ENCODE data around the gene MEGF11. TPM values are rescaled to one million over a fixed set of nuclear protein-coding genes. Genes with fewer than 3 reads are reported as not detected.

The MEGF11 gene
- total and polyA plus RNA-seq, 4 donors, result 0.16 to 1.5 (median 0.50) TPM

- Histone ChIP-seq H3K4me1 (ENCODE audit: control insufficient read depth in 5 of 5, insufficient read depth in 5 of 5, low read length in 5 of 5) (no peaks in the 10 kb centered on the region), H3K27me3 (ENCODE audit: control insufficient read depth in 3 of 3, insufficient read depth in 3 of 3, low read length in 2 of 3) (no peaks in the 10 kb centered on the region), H3K27ac (ENCODE audit: low read depth in 1 of 2, low read length in 1 of 2) (no peak overlapping the region), H3K9ac (ENCODE audit: insufficient read depth in 1 of 2, low read length in 2 of 2) (no peak overlapping the region), H3K9me3 (ENCODE audit: control insufficient read depth in 4 of 4, insufficient read depth in 3 of 4, low read length in 3 of 4) (peaks cover 0 to 2% (median 0%) of the 10 kb centered on the region in 4 donors), H3K4me3 (no peak overlapping the region), H3K36me3 (ENCODE audit: control insufficient read depth in 4 of 4, insufficient read depth in 4 of 4, low read length in 4 of 4) (no peaks in the 10 kb centered on the region)
- 65 to 74% methylated on average over 8 of the region's 8 CpGs for WGBS, 2 donors
- DNase-seq, result no peak
- TF ChIP-seq CTCF (IDR thresholded peaks at IDR 0.05; ENCODE audit: control extremely low read depth, extremely low read depth), result no peak
- ATAC-seq (ENCODE audit: insufficient read depth, low FRiP score), result no peak
These were observed 238.8 kb downstream of the MEGF11 start for GRCh38 chr15:66014635-66015182.

- Histone ChIP-seq H3K4me1 (ENCODE audit: control insufficient read depth in 5 of 5, insufficient read depth in 5 of 5, low read length in 5 of 5) (no peaks in the 10 kb centered on the region), H3K9ac (ENCODE audit: insufficient read depth in 1 of 2, low read length in 2 of 2) (no peak overlapping the region), H3K4me3 (no peak overlapping the region), H3K27ac (ENCODE audit: low read depth in 1 of 2, low read length in 1 of 2) (no peak overlapping the region), H3K36me3 (ENCODE audit: control insufficient read depth in 4 of 4, insufficient read depth in 4 of 4, low read length in 4 of 4) (no peaks in the 10 kb centered on the region), H3K9me3 (ENCODE audit: control insufficient read depth in 4 of 4, insufficient read depth in 3 of 4, low read length in 3 of 4) (peaks cover 0 to 2% (median 0%) of the 10 kb centered on the region in 4 donors), H3K27me3 (ENCODE audit: control insufficient read depth in 3 of 3, insufficient read depth in 3 of 3, low read length in 2 of 3) (no peaks in the 10 kb centered on the region)
- DNase-seq, result no peak
- no peak for TF ChIP-seq CTCF (IDR thresholded peaks at IDR 0.05; ENCODE audit: control extremely low read depth, extremely low read depth)
- 71 to 75% methylated on average over 5 of the region's 5 CpGs for WGBS, 2 donors
- ATAC-seq (ENCODE audit: insufficient read depth, low FRiP score), result no peak
These were observed 239.5 kb downstream of the MEGF11 start for GRCh38 chr15:66014022-66014421.

- Histone ChIP-seq H3K4me3 (no peak overlapping the region), H3K9me3 (ENCODE audit: control insufficient read depth in 4 of 4, insufficient read depth in 3 of 4, low read length in 3 of 4) (peaks cover 0 to 2% (median 0%) of the 10 kb centered on the region in 4 donors), H3K27me3 (ENCODE audit: control insufficient read depth in 3 of 3, insufficient read depth in 3 of 3, low read length in 2 of 3) (no peaks in the 10 kb centered on the region), H3K36me3 (ENCODE audit: control insufficient read depth in 4 of 4, insufficient read depth in 4 of 4, low read length in 4 of 4) (no peaks in the 10 kb centered on the region), H3K4me1 (ENCODE audit: control insufficient read depth in 5 of 5, insufficient read depth in 5 of 5, low read length in 5 of 5) (no peaks in the 10 kb centered on the region), H3K27ac (ENCODE audit: low read depth in 1 of 2, low read length in 1 of 2) (no peak overlapping the region), H3K9ac (ENCODE audit: insufficient read depth in 1 of 2, low read length in 2 of 2) (no peak overlapping the region)
- 34 to 54% methylated on average over 3 of the region's 3 CpGs for WGBS, 2 donors
- ATAC-seq (ENCODE audit: insufficient read depth, low FRiP score) (peak; percentile 58), DNase-seq (no peak)
- no peak for TF ChIP-seq CTCF (IDR thresholded peaks at IDR 0.05; ENCODE audit: control extremely low read depth, extremely low read depth)
These were observed 244.5 kb downstream of the MEGF11 start for GRCh38 chr15:66008940-66009562.
